GM23338 (cell line): Measurements from ENCODE around the gene TUBG1. TPM values are rescaled to one million over a fixed set of nuclear protein-coding genes. Genes with fewer than 3 reads are reported as not detected.

Source experiments
- ATAC-seq: fragments of 200-7000 bp; cut with Tn5 transposase; 3 replicates; pipeline ENCODE4 v1.9.1; 2020
- DNase-seq: peaks from one replicate; pipeline ENCODE4 v3.0.0-alpha.2; 2015; ENCODE audit warnings: low spot score
- H2AFZ ChIP-seq: fragments of 200-600 bp; sonication (generic); 2 replicates; pipeline ENCODE4 v1.8.0; 2016; ENCODE audit warnings: antibody characterized with exemption, mild to moderate bottlenecking, moderate library complexity
- H3F3A ChIP-seq: fragments of 200-600 bp; sonication (generic); replicated peaks from 2 replicates; pipeline ENCODE4 v1.8.0; 2017; ENCODE audit warnings: antibody characterized with exemption, mixed run types, low read depth
- H3K27ac ChIP-seq: fragments of 200-600 bp; sonication (generic); 2 replicates; pipeline ENCODE4 v1.6.1; 2016; ENCODE audit warnings: low read depth
- H3K27me3 ChIP-seq: fragments of 200-600 bp; sonication (generic); 2 replicates; pipeline ENCODE4 v1.8.0; 2016; ENCODE audit warnings: mild to moderate bottlenecking, mixed run types, moderate library complexity; ENCODE audit not compliant: insufficient read depth
- H3K36me3 ChIP-seq: fragments of 200-600 bp; sonication (generic); 2 replicates; pipeline ENCODE4 v1.8.0; 2016; ENCODE audit warnings: mild to moderate bottlenecking; ENCODE audit not compliant: insufficient read depth
- H3K4me1 ChIP-seq: fragments of 200-600 bp; sonication (generic); 2 replicates; pipeline ENCODE4 v1.8.0; 2016; ENCODE audit warnings: mild to moderate bottlenecking, moderate library complexity; ENCODE audit not compliant: insufficient read depth
- H3K4me2 ChIP-seq: fragments of 200-600 bp; sonication (generic); 2 replicates; pipeline ENCODE4 v1.7.1; 2017; ENCODE audit warnings: mixed run types
- H3K4me3 ChIP-seq: fragments of 200-600 bp; sonication (generic); 2 replicates; pipeline ENCODE4 v1.6.1; 2016; ENCODE audit warnings: mixed run types
- H3K79me2 ChIP-seq: fragments of 200-600 bp; sonication (generic); replicated peaks from 2 replicates; pipeline ENCODE4 v1.8.0; 2017; ENCODE audit warnings: mild to moderate bottlenecking; ENCODE audit not compliant: insufficient read depth
- H3K9me2 ChIP-seq: fragments of 200-600 bp; sonication (generic); 2 replicates; pipeline ENCODE4 v1.8.0; 2017; ENCODE audit not compliant: insufficient read depth
- H4K20me1 ChIP-seq: fragments of 200-600 bp; sonication (generic); replicated peaks from 2 replicates; pipeline ENCODE4 v1.8.0; 2017; ENCODE audit warnings: mild to moderate bottlenecking; ENCODE audit not compliant: insufficient read depth
- H3K27ac Mint-ChIP-seq: 2 replicates; pipeline ENCODE4 v1.8.0; 2020; ENCODE audit warnings: inconsistent platforms, mild to moderate bottlenecking, moderate library complexity, mixed read lengths
- H3K27me3 Mint-ChIP-seq: 3 replicates; pipeline ENCODE4 v1.8.0; 2022; ENCODE audit warnings: low read depth, mild to moderate bottlenecking, moderate library complexity, mixed read lengths, inconsistent platforms; ENCODE audit not compliant: insufficient read depth, poor library complexity
- H3K36me3 Mint-ChIP-seq: 3 replicates; pipeline ENCODE4 v1.8.0; 2021; ENCODE audit warnings: low read depth, mild to moderate bottlenecking, inconsistent platforms, moderate library complexity, mixed read lengths
- H3K4me1 Mint-ChIP-seq: 3 replicates; pipeline ENCODE4 v1.8.0; 2020; ENCODE audit warnings: mild to moderate bottlenecking, inconsistent platforms, mixed read lengths
- H3K4me3 Mint-ChIP-seq: 3 replicates; pipeline ENCODE4 v1.8.0; 2021; ENCODE audit warnings: moderate library complexity, mild to moderate bottlenecking, inconsistent platforms, mixed read lengths
- H3K9me3 Mint-ChIP-seq: 3 replicates; pipeline ENCODE4 v1.8.0; 2020; ENCODE audit warnings: moderate library complexity, mild to moderate bottlenecking, inconsistent platforms, mixed read lengths
- CREB1 ChIP-seq: fragments of 250-450 bp; sonication (Bioruptor Pico); IDR thresholded peaks from 2 replicates; pipeline ENCODE4 v1.5.0; 2020; ENCODE audit warnings: low read depth, mild to moderate bottlenecking, moderate library complexity
- EZH2phosphoT487 ChIP-seq: fragments of 200-600 bp; sonication (generic); IDR thresholded peaks from one replicate; pipeline ENCODE4 v1.8.1; 2018; ENCODE audit warnings: antibody characterized with exemption; ENCODE audit not compliant: unreplicated experiment
- JUNB ChIP-seq: IDR thresholded peaks from one replicate; pipeline ENCODE4 v1.6.1; 2016; ENCODE audit warnings: antibody characterized with exemption; ENCODE audit not compliant: unreplicated experiment
- NANOG ChIP-seq: IDR thresholded peaks from 2 replicates; pipeline ENCODE4 v1.6.1; 2016; ENCODE audit warnings: antibody characterized with exemption, borderline replicate concordance
- POLR2AphosphoS5 ChIP-seq: IDR thresholded peaks from 2 replicates; pipeline ENCODE4 v1.6.1; 2016; ENCODE audit warnings: antibody characterized with exemption, low read depth
- STAT1 ChIP-seq: IDR thresholded peaks from one replicate; pipeline ENCODE4 v1.6.1; 2016; ENCODE audit warnings: antibody characterized with exemption; ENCODE audit not compliant: unreplicated experiment
- ZNF114 ChIP-seq: fragments of 250-450 bp; sonication (Bioruptor Pico); IDR thresholded peaks from 2 replicates; pipeline ENCODE4 v1.5.0; 2020; ENCODE audit warnings: mild to moderate bottlenecking, moderate library complexity
- ZNF331 ChIP-seq: fragments of 250-450 bp; sonication (Bioruptor Pico); IDR thresholded peaks from 2 replicates; pipeline ENCODE4 v1.5.0; 2020; ENCODE audit warnings: low read depth, mild to moderate bottlenecking, moderate library complexity
- polyA plus RNA-seq: library from polyadenylated mRNA; unstranded; fragments of >200 nt; fragmentation: Nextera tagmentation; extraction: Ambion mirVana; gene quantifications from 2 replicates; pipeline ENCODE4 v1.2.1, GENCODE V29; 2016
- total RNA-seq: library from RNA; depleted of rRNA; stranded (reverse); fragments of >200 nt; shearing (Covaris generic); gene quantifications from 2 replicates; pipeline ENCODE4 v1.2.3, GENCODE V29; 2014
- TF ChIP-seq, protein P1 (sequence below), 2 experiments: fragments of 200-600 bp in 1 of 2; sonication (generic) in 1 of 2; conservative IDR thresholded peaks; 2 replicates each; pipeline versions ENCODE4 v1.5.1 to v1.6.1; 2016 to 2017; ENCODE audit warnings: antibody characterized with exemption in 2 of 2, low read depth in 2 of 2, mild to moderate bottlenecking in 2 of 2, moderate library complexity in 1 of 2
- TF ChIP-seq, protein P2 (sequence below): IDR thresholded peaks from one replicate; pipeline ENCODE4 v1.6.1; 2018; ENCODE audit warnings: antibody characterized with exemption; ENCODE audit not compliant: unreplicated experiment
- TF ChIP-seq, protein P3 (sequence below): IDR thresholded peaks from 2 replicates; pipeline ENCODE4 v1.6.1; 2016; ENCODE audit warnings: antibody characterized with exemption

TUBG1 gene
- total and polyA plus RNA-seq, 2 experiments from 2014 or later: 101 to 117 TPM

DNA sequence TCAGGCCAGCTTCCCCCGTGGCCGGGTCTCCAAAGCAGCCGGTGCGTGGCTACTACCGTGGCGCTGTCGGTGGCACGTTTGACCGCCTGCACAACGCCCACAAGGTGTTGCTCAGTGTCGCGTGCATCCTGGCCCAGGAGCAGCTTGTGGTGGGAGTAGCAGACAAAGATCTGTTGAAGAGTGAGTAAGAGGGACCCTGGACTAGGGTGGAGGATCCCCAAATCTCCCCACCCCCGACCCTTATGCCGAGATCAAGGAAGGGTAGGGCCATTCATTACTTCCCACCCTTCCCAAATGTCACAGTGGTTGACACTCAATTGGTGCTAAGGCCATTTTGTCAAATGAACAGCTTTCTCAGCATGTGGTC lies 46.4 kb upstream of the TUBG1 start:
- H2AFZ ChIP-seq: no peak overlapping the region
- DNase-seq (no peak), ATAC-seq (no peak)
- TF ChIP-seq ZNF331 (CRISPR knock-in tag) (no peak), ZNF114 (no peak), EZH2phosphoT487 (no peak), CREB1 (CRISPR knock-in tag) (no peak), STAT1 (no peak)
- TF ChIP-seq, protein P1, sequence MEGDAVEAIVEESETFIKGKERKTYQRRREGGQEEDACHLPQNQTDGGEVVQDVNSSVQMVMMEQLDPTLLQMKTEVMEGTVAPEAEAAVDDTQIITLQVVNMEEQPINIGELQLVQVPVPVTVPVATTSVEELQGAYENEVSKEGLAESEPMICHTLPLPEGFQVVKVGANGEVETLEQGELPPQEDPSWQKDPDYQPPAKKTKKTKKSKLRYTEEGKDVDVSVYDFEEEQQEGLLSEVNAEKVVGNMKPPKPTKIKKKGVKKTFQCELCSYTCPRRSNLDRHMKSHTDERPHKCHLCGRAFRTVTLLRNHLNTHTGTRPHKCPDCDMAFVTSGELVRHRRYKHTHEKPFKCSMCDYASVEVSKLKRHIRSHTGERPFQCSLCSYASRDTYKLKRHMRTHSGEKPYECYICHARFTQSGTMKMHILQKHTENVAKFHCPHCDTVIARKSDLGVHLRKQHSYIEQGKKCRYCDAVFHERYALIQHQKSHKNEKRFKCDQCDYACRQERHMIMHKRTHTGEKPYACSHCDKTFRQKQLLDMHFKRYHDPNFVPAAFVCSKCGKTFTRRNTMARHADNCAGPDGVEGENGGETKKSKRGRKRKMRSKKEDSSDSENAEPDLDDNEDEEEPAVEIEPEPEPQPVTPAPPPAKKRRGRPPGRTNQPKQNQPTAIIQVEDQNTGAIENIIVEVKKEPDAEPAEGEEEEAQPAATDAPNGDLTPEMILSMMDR (conservative IDR thresholded peaks at IDR 0.05; ENCODE audit: low read depth in 2 of 2): no peak
- TF ChIP-seq, protein P2, sequence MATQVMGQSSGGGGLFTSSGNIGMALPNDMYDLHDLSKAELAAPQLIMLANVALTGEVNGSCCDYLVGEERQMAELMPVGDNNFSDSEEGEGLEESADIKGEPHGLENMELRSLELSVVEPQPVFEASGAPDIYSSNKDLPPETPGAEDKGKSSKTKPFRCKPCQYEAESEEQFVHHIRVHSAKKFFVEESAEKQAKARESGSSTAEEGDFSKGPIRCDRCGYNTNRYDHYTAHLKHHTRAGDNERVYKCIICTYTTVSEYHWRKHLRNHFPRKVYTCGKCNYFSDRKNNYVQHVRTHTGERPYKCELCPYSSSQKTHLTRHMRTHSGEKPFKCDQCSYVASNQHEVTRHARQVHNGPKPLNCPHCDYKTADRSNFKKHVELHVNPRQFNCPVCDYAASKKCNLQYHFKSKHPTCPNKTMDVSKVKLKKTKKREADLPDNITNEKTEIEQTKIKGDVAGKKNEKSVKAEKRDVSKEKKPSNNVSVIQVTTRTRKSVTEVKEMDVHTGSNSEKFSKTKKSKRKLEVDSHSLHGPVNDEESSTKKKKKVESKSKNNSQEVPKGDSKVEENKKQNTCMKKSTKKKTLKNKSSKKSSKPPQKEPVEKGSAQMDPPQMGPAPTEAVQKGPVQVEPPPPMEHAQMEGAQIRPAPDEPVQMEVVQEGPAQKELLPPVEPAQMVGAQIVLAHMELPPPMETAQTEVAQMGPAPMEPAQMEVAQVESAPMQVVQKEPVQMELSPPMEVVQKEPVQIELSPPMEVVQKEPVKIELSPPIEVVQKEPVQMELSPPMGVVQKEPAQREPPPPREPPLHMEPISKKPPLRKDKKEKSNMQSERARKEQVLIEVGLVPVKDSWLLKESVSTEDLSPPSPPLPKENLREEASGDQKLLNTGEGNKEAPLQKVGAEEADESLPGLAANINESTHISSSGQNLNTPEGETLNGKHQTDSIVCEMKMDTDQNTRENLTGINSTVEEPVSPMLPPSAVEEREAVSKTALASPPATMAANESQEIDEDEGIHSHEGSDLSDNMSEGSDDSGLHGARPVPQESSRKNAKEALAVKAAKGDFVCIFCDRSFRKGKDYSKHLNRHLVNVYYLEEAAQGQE: no peak
- peaks cover 19% of the 10 kb centered on the region for H3K4me1 ChIP-seq
- H3K27me3 ChIP-seq: no peaks in the 10 kb centered on the region
- peaks cover 24% of the 10 kb centered on the region for H3F3A ChIP-seq
- peak overlapping the region; percentile 81 for H3K4me2 ChIP-seq
- no peak overlapping the region for H3K27ac ChIP-seq
- no peak overlapping the region for H3K27ac Mint-ChIP-seq
- H3K9me2 ChIP-seq: no peaks in the 10 kb centered on the region
- H3K4me3 Mint-ChIP-seq: peak overlapping the region; percentile 96
- no peaks in the 10 kb centered on the region for H4K20me1 ChIP-seq
- H3K4me3 ChIP-seq: peak overlapping the region; percentile 84
- peaks cover 32% of the 10 kb centered on the region for H3K36me3 Mint-ChIP-seq
- peaks cover 15% of the 10 kb centered on the region for H3K27me3 Mint-ChIP-seq
- peaks cover 26% of the 10 kb centered on the region for H3K79me2 ChIP-seq
- no peaks in the 10 kb centered on the region for H3K36me3 ChIP-seq
- peaks cover 24% of the 10 kb centered on the region for H3K4me1 Mint-ChIP-seq
- H3K9me3 Mint-ChIP-seq: no peaks in the 10 kb centered on the region

DNA sequence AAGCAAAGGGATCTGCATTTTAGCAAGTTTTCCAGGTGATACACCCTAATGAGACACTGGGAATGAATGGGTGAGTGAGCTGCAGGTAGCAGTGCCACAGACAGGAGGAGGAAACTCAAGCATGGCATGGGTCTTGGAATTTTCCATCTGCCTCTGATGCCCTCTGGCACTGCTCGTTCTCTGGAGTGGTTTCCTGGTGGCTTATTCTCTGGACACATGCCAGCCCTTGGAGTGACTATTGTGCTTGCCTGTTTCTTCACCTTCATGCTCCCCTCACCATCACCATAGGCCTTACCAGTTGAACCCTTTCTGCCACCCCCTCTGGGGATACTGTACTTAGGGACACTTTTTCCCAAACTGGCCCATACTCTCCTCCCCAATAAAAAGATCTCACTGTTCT lies 45.9 kb upstream of the TUBG1 start:
- no peaks in the 10 kb centered on the region for H3K27me3 ChIP-seq
- no peak overlapping the region for H3K27ac ChIP-seq
- H3K36me3 Mint-ChIP-seq: peaks cover 34% of the 10 kb centered on the region
- H3K36me3 ChIP-seq: peaks cover 2% of the 10 kb centered on the region; the same call in 1 of the 2 replicates
- H4K20me1 ChIP-seq: no peaks in the 10 kb centered on the region
- no peak overlapping the region for H2AFZ ChIP-seq
- peak overlapping the region; percentile 96 for H3K4me3 Mint-ChIP-seq
- peaks cover 15% of the 10 kb centered on the region for H3K27me3 Mint-ChIP-seq
- H3K9me2 ChIP-seq: no peaks in the 10 kb centered on the region
- no peak overlapping the region; the same call in 1 of the 2 replicates for H3K4me3 ChIP-seq
- no peaks in the 10 kb centered on the region for H3K9me3 Mint-ChIP-seq
- H3K4me1 Mint-ChIP-seq: peaks cover 24% of the 10 kb centered on the region
- H3K79me2 ChIP-seq: peaks cover 27% of the 10 kb centered on the region
- ATAC-seq: no peak
- H3K4me1 ChIP-seq: peaks cover 19% of the 10 kb centered on the region
- no peak overlapping the region for H3K27ac Mint-ChIP-seq
- peak overlapping the region; percentile 81 for H3K4me2 ChIP-seq
- DNase-seq: no peak
- peaks cover 27% of the 10 kb centered on the region for H3F3A ChIP-seq
- TF ChIP-seq JUNB (no peak), STAT1 (no peak), POLR2AphosphoS5 (no peak), ZNF331 (CRISPR knock-in tag) (no peak), CREB1 (CRISPR knock-in tag) (no peak), NANOG (no peak)
- TF ChIP-seq, protein P3, sequence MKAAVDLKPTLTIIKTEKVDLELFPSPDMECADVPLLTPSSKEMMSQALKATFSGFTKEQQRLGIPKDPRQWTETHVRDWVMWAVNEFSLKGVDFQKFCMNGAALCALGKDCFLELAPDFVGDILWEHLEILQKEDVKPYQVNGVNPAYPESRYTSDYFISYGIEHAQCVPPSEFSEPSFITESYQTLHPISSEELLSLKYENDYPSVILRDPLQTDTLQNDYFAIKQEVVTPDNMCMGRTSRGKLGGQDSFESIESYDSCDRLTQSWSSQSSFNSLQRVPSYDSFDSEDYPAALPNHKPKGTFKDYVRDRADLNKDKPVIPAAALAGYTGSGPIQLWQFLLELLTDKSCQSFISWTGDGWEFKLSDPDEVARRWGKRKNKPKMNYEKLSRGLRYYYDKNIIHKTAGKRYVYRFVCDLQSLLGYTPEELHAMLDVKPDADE: no peak
